SHP77 treated with DMSO at 0.1 percent for 48 hours (cell line): Measurements from ENCODE around the gene PLCH2.
A peak's percentile ranks its signal among the peaks of the same experiment; 100 is the strongest.
"Not testable (repeated sequence)": the region's sequence is repeated elsewhere in the genome, so short reads cannot be mapped to it uniquely, and the experiment has no call there.

Experiments used
- DNase-seq: peaks from one replicate; lab custom pipeline; 2025; lab: John Stamatoyannopoulos, UW

Gene PLCH2

GRCh38 chr1:2443277-2444137 is 32.6 kb upstream of the PLCH2 start:
- no peak for DNase-seq

GRCh38 chr1:2444138-2444591 is 31.9 kb upstream of the PLCH2 start:
- DNase-seq = no peak

- no peak for DNase-seq
Measured at GRCh38 chr1:2445162-2445822, 30.8 kb upstream of the PLCH2 start.

- no peak for DNase-seq
Measured at GRCh38 chr1:2445823-2446215, 30.3 kb upstream of the PLCH2 start.

- DNase-seq = no peak
Measured at GRCh38 chr1:2446394-2446793, 29.7 kb upstream of the PLCH2 start.

- DNase-seq = no peak
Measured at GRCh38 chr1:2446861-2447260, 29.2 kb upstream of the PLCH2 start.

- DNase-seq = no peak
Measured at GRCh38 chr1:2447276-2448097, 28.6 kb upstream of the PLCH2 start.

- DNase-seq = peak; percentile 43
Measured at GRCh38 chr1:2448098-2448445, 28.0 kb upstream of the PLCH2 start.

- no peak for DNase-seq
Measured at GRCh38 chr1:2449636-2450454, 26.2 kb upstream of the PLCH2 start.

- no peak for DNase-seq
Measured at GRCh38 chr1:2451741-2452140, 24.3 kb upstream of the PLCH2 start.

GRCh38 chr1:2452201-2452931 is 23.7 kb upstream of the PLCH2 start:
- no peak for DNase-seq

GRCh38 chr1:2452932-2453315 is 23.2 kb upstream of the PLCH2 start:
- no peak for DNase-seq

- DNase-seq = no peak
Measured at GRCh38 chr1:2454227-2454626, 21.9 kb upstream of the PLCH2 start.

GRCh38 chr1:2455757-2456156 is 20.3 kb upstream of the PLCH2 start:
- no peak for DNase-seq

- DNase-seq = no peak
Measured at GRCh38 chr1:2457444-2457843, 18.6 kb upstream of the PLCH2 start.

GRCh38 chr1:2458687-2459086 is 17.4 kb upstream of the PLCH2 start:
- no peak for DNase-seq

- DNase-seq = not testable (repeated sequence)
Measured at GRCh38 chr1:2459102-2459753, 16.9 kb upstream of the PLCH2 start.

- DNase-seq = no peak
Measured at GRCh38 chr1:2459757-2460156, 16.3 kb upstream of the PLCH2 start.

- DNase-seq = no peak
Measured at GRCh38 chr1:2460203-2460602, 15.9 kb upstream of the PLCH2 start.

GRCh38 chr1:2460996-2461751 is 14.9 kb upstream of the PLCH2 start:
- no peak for DNase-seq
